Loucy (cell line): ENCODE data around the gene CDK11A.

Experiments
- EZH2phosphoT487 ChIP-seq: fragments of 200-600 bp; IDR thresholded peaks from 2 replicates; pipeline ENCODE4 v1.6.1; 2018; ENCODE audit warnings: antibody characterized with exemption, mild to moderate bottlenecking, moderate library complexity, borderline replicate concordance
- TF ChIP-seq, protein P1 (sequence below): fragments of 200-600 bp; sonication (generic); conservative IDR thresholded peaks from 2 replicates; pipeline ENCODE4 v1.5.1; 2014; ENCODE audit warnings: mild to moderate bottlenecking, antibody characterized with exemption, low read length

DNA sequence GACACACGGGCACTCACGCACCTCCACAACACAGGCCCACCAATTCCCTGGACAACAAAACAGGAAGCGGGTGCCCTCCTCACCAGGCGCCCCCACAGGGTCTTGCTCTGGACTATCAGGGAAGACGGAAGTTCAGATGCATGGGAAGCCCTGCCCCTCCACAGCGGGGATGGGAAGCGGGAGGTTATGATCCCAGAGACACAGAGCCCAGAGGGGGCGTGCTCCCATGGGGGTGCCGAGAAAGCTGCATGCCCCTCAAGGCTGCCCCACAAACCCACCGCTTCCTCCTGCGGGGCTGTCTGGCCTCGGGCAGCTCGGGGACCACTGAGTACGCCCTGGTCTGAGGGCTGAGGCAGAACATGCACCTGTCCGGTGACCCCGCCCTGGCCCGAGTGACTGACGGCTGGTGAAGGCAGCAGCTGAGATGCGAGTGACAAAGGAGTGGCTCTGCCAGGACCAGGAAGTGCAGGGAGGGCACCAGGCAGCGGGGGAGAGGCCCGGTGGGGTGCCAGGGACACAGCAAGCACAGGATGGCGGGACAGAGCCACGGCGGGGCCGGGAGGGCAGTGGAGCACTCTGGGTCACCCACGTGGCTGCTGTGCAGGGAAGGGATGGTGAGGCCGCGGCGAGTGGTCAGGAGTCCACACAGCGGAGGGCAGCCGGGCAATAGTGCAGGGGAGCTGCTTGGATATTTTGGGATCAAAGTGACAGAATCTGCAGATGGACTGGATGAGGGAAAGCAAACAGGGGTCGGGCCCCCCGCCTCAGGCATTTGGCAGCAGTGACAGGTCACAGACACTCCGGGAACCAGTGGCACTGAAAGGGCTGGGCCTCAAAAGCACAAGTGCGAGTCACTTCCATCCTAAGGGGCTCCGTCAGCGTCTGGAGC is 35.5 kb upstream of the CDK11A start:
- TF ChIP-seq, protein P1, sequence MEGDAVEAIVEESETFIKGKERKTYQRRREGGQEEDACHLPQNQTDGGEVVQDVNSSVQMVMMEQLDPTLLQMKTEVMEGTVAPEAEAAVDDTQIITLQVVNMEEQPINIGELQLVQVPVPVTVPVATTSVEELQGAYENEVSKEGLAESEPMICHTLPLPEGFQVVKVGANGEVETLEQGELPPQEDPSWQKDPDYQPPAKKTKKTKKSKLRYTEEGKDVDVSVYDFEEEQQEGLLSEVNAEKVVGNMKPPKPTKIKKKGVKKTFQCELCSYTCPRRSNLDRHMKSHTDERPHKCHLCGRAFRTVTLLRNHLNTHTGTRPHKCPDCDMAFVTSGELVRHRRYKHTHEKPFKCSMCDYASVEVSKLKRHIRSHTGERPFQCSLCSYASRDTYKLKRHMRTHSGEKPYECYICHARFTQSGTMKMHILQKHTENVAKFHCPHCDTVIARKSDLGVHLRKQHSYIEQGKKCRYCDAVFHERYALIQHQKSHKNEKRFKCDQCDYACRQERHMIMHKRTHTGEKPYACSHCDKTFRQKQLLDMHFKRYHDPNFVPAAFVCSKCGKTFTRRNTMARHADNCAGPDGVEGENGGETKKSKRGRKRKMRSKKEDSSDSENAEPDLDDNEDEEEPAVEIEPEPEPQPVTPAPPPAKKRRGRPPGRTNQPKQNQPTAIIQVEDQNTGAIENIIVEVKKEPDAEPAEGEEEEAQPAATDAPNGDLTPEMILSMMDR = no peak
- TF ChIP-seq EZH2phosphoT487 = no peak
